Thyroid gland (tissue), 4 donors: ENCODE data around the gene CHML.

Experiments
- POLR2A ChIP-seq, 2 donors: fragments of 450-650 bp; IDR thresholded peaks; one replicate each; pipeline ENCODE4 v1.6.1; 2017; ENCODE audit warnings: antibody characterized with exemption in 2 of 2, mild to moderate bottlenecking in 2 of 2, moderate library complexity in 1 of 2
- TF ChIP-seq, protein P1 (sequence below), 6 experiments: fragments of 200-600 bp in 3 of 6; fragments of 450-650 bp in 3 of 6; sonication (generic) in 3 of 6; IDR thresholded peaks; one replicate each; pipeline ENCODE4 v1.5.1; 2016 to 2019; ENCODE audit warnings: antibody characterized with exemption in 6 of 6, mild to moderate bottlenecking in 2 of 6, inconsistent platforms in 1 of 6, moderate library complexity in 1 of 6

DNA sequence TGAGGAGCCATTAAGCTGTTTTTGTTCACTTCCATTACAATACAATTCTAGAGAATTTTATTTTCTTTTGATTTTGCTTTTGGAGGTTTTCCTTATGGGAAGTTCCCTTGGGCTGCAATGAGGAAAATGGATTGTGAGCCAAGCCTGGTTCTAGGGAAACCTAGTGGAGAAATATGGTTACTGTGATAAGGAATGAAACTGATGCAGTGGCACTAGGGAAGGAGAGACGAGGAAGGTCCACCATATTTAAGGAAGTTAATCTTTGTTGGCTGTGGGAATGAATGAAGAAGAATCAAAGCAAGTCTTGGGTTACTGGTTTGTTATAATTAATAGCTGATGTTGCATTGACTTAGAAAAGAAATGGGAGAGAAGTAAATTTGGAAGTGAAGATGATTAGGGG lies 28.4 kb downstream of the CHML start:
- TF ChIP-seq, protein P1, sequence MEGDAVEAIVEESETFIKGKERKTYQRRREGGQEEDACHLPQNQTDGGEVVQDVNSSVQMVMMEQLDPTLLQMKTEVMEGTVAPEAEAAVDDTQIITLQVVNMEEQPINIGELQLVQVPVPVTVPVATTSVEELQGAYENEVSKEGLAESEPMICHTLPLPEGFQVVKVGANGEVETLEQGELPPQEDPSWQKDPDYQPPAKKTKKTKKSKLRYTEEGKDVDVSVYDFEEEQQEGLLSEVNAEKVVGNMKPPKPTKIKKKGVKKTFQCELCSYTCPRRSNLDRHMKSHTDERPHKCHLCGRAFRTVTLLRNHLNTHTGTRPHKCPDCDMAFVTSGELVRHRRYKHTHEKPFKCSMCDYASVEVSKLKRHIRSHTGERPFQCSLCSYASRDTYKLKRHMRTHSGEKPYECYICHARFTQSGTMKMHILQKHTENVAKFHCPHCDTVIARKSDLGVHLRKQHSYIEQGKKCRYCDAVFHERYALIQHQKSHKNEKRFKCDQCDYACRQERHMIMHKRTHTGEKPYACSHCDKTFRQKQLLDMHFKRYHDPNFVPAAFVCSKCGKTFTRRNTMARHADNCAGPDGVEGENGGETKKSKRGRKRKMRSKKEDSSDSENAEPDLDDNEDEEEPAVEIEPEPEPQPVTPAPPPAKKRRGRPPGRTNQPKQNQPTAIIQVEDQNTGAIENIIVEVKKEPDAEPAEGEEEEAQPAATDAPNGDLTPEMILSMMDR (IDR thresholded peaks at IDR 0.05): no peak
- no peak for TF ChIP-seq POLR2A (IDR thresholded peaks at IDR 0.05)
